GM23338 (cell line): ENCODE results near the gene LRRN4CL.
"Not testable (repeated sequence)": the region's sequence is repeated elsewhere in the genome, so short reads cannot be mapped to it uniquely, and the experiment has no call there.

ENCODE experiments used
- CREB1 ChIP-seq: fragments of 250-450 bp; sonication (Bioruptor Pico); IDR thresholded peaks from 2 replicates; pipeline ENCODE4 v1.5.0; 2020; ENCODE audit warnings: low read depth, mild to moderate bottlenecking, moderate library complexity
- ETS1 ChIP-seq: IDR thresholded peaks from 2 replicates; pipeline ENCODE4 v1.6.1; 2016; ENCODE audit warnings: antibody characterized with exemption
- EZH2 ChIP-seq: fragments of 200-600 bp; sonication (generic); IDR thresholded peaks from one replicate; pipeline ENCODE4 v1.8.0; 2017; ENCODE audit warnings: antibody characterized with exemption, mild to moderate bottlenecking, low read depth; ENCODE audit not compliant: unreplicated experiment
- EZH2phosphoT487 ChIP-seq: fragments of 200-600 bp; sonication (generic); IDR thresholded peaks from one replicate; pipeline ENCODE4 v1.8.1; 2018; ENCODE audit warnings: antibody characterized with exemption; ENCODE audit not compliant: unreplicated experiment
- JUNB ChIP-seq: IDR thresholded peaks from one replicate; pipeline ENCODE4 v1.6.1; 2016; ENCODE audit warnings: antibody characterized with exemption; ENCODE audit not compliant: unreplicated experiment
- NANOG ChIP-seq: IDR thresholded peaks from 2 replicates; pipeline ENCODE4 v1.6.1; 2016; ENCODE audit warnings: antibody characterized with exemption, borderline replicate concordance
- POLR2AphosphoS5 ChIP-seq: IDR thresholded peaks from 2 replicates; pipeline ENCODE4 v1.6.1; 2016; ENCODE audit warnings: antibody characterized with exemption, low read depth
- ZNF114 ChIP-seq: fragments of 250-450 bp; sonication (Bioruptor Pico); IDR thresholded peaks from 2 replicates; pipeline ENCODE4 v1.5.0; 2020; ENCODE audit warnings: mild to moderate bottlenecking, moderate library complexity
- TF ChIP-seq, protein P1 (sequence below), 2 experiments: fragments of 200-600 bp in 1 of 2; sonication (generic) in 1 of 2; conservative IDR thresholded peaks; 2 replicates each; pipeline versions ENCODE4 v1.5.1 to v1.6.1; 2016 to 2017; ENCODE audit warnings: antibody characterized with exemption in 2 of 2, low read depth in 2 of 2, mild to moderate bottlenecking in 2 of 2, moderate library complexity in 1 of 2
- TF ChIP-seq, protein P2 (sequence below): IDR thresholded peaks from one replicate; pipeline ENCODE4 v1.6.1; 2018; ENCODE audit warnings: antibody characterized with exemption; ENCODE audit not compliant: unreplicated experiment

- TF ChIP-seq, protein P1, sequence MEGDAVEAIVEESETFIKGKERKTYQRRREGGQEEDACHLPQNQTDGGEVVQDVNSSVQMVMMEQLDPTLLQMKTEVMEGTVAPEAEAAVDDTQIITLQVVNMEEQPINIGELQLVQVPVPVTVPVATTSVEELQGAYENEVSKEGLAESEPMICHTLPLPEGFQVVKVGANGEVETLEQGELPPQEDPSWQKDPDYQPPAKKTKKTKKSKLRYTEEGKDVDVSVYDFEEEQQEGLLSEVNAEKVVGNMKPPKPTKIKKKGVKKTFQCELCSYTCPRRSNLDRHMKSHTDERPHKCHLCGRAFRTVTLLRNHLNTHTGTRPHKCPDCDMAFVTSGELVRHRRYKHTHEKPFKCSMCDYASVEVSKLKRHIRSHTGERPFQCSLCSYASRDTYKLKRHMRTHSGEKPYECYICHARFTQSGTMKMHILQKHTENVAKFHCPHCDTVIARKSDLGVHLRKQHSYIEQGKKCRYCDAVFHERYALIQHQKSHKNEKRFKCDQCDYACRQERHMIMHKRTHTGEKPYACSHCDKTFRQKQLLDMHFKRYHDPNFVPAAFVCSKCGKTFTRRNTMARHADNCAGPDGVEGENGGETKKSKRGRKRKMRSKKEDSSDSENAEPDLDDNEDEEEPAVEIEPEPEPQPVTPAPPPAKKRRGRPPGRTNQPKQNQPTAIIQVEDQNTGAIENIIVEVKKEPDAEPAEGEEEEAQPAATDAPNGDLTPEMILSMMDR (conservative IDR thresholded peaks at IDR 0.05; ENCODE audit: low read depth in 2 of 2) = not testable (repeated sequence)
- not testable (repeated sequence) for TF ChIP-seq POLR2AphosphoS5, EZH2, CREB1, NANOG, JUNB, EZH2phosphoT487, ZNF114, ETS1
- TF ChIP-seq, protein P2, sequence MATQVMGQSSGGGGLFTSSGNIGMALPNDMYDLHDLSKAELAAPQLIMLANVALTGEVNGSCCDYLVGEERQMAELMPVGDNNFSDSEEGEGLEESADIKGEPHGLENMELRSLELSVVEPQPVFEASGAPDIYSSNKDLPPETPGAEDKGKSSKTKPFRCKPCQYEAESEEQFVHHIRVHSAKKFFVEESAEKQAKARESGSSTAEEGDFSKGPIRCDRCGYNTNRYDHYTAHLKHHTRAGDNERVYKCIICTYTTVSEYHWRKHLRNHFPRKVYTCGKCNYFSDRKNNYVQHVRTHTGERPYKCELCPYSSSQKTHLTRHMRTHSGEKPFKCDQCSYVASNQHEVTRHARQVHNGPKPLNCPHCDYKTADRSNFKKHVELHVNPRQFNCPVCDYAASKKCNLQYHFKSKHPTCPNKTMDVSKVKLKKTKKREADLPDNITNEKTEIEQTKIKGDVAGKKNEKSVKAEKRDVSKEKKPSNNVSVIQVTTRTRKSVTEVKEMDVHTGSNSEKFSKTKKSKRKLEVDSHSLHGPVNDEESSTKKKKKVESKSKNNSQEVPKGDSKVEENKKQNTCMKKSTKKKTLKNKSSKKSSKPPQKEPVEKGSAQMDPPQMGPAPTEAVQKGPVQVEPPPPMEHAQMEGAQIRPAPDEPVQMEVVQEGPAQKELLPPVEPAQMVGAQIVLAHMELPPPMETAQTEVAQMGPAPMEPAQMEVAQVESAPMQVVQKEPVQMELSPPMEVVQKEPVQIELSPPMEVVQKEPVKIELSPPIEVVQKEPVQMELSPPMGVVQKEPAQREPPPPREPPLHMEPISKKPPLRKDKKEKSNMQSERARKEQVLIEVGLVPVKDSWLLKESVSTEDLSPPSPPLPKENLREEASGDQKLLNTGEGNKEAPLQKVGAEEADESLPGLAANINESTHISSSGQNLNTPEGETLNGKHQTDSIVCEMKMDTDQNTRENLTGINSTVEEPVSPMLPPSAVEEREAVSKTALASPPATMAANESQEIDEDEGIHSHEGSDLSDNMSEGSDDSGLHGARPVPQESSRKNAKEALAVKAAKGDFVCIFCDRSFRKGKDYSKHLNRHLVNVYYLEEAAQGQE = not testable (repeated sequence)
Observed at GRCh38 chr11:62703921-62704320, 14.6 kb upstream of the LRRN4CL start.
